HepG2 (cell line): Measurements from ENCODE around the gene PA2G4. TPM values are rescaled to one million over a fixed set of nuclear protein-coding genes. Genes with fewer than 3 reads are reported as not detected.
A peak's percentile ranks its signal among the peaks of the same experiment; 100 is the strongest.

Experiments
- ARHGAP35 ChIP-seq: sonication (generic); formaldehyde crosslinking; IDR thresholded peaks from 2 replicates; pipeline ENCODE4 v1.9.0; 2022; ENCODE audit warnings: mild to moderate bottlenecking, inconsistent platforms, moderate library complexity, missing genetic modification reagents, borderline replicate concordance
- ARNT2 ChIP-seq: sonication (generic); formaldehyde crosslinking; IDR thresholded peaks from 2 replicates; pipeline ENCODE4 v1.8.0; 2022; ENCODE audit warnings: mild to moderate bottlenecking, low read depth, missing genetic modification reagents, moderate library complexity
- BCL6 ChIP-seq: IDR thresholded peaks from 2 replicates; pipeline ENCODE4 v1.6.1; 2016; ENCODE audit warnings: missing genetic modification reagents, missing compliant biosample characterization
- DBP ChIP-seq: sonication (generic); formaldehyde crosslinking; IDR thresholded peaks from 2 replicates; pipeline ENCODE4 v1.4.0; 2020; ENCODE audit warnings: missing genetic modification reagents; ENCODE audit errors: not compliant biosample characterization
- HDAC2 ChIP-seq: sonication (generic); formaldehyde crosslinking; IDR thresholded peaks from 2 replicates; pipeline ENCODE4 v1.4.0; 2020; ENCODE audit warnings: missing genetic modification reagents
- HIVEP1 ChIP-seq: sonication (generic); formaldehyde crosslinking; IDR thresholded peaks from 2 replicates; pipeline ENCODE4 v1.4.0; 2020; ENCODE audit warnings: mild to moderate bottlenecking, missing genetic modification reagents
- KMT2A ChIP-seq: sonication (generic); formaldehyde crosslinking; IDR thresholded peaks from 2 replicates; pipeline ENCODE4 v1.4.0; 2020; ENCODE audit warnings: missing genetic modification reagents
- NFATC3 ChIP-seq: sonication (generic); formaldehyde crosslinking; IDR thresholded peaks from 2 replicates; pipeline ENCODE4 v1.5.1; 2020; ENCODE audit warnings: mild to moderate bottlenecking, missing genetic modification reagents
- NFIB ChIP-seq: sonication (generic); formaldehyde crosslinking; IDR thresholded peaks from 2 replicates; pipeline ENCODE4 v1.9.0; 2021; ENCODE audit warnings: missing genetic modification reagents, mild to moderate bottlenecking, borderline replicate concordance
- PAX8 ChIP-seq: sonication (generic); formaldehyde crosslinking; IDR thresholded peaks from 2 replicates; pipeline ENCODE4 v1.8.0; 2022; ENCODE audit warnings: mild to moderate bottlenecking, missing genetic modification reagents, borderline replicate concordance
- SAP130 ChIP-seq: IDR thresholded peaks from 2 replicates; pipeline ENCODE4 v1.6.1; 2016; ENCODE audit warnings: low read depth
- SATB2 ChIP-seq: sonication (generic); formaldehyde crosslinking; IDR thresholded peaks from 2 replicates; pipeline ENCODE4 v1.5.0; 2020; ENCODE audit warnings: missing genetic modification reagents
- SKI ChIP-seq: fragments of 450-650 bp; IDR thresholded peaks from one replicate; pipeline ENCODE4 v1.6.1; 2018; ENCODE audit warnings: mild to moderate bottlenecking; ENCODE audit not compliant: partially characterized antibody
- TAF1 ChIP-seq: sonication (generic); formaldehyde crosslinking; IDR thresholded peaks from 2 replicates; pipeline ENCODE4 v1.4.0; 2020; ENCODE audit warnings: missing genetic modification reagents
- TERF1 ChIP-seq: sonication (generic); formaldehyde crosslinking; IDR thresholded peaks from 2 replicates; pipeline ENCODE4 v1.8.0; 2022; ENCODE audit warnings: mild to moderate bottlenecking, missing genetic modification reagents, moderate library complexity
- WIZ ChIP-seq: sonication (generic); formaldehyde crosslinking; IDR thresholded peaks from 2 replicates; pipeline ENCODE4 v1.5.1; 2020; ENCODE audit warnings: mild to moderate bottlenecking, missing genetic modification reagents
- ZKSCAN5 ChIP-seq: sonication (generic); formaldehyde crosslinking; IDR thresholded peaks from 2 replicates; pipeline ENCODE4 v1.5.1; 2020; ENCODE audit warnings: mild to moderate bottlenecking, missing genetic modification reagents
- ZNF574 ChIP-seq: sonication (generic); formaldehyde crosslinking; IDR thresholded peaks from 2 replicates; pipeline ENCODE4 v1.4.0; 2020; ENCODE audit warnings: missing genetic modification reagents
- ZNF580 ChIP-seq: IDR thresholded peaks from 2 replicates; pipeline ENCODE4 v1.6.1; 2016; ENCODE audit warnings: low read depth, borderline replicate concordance
- ZNF597 ChIP-seq: sonication (generic); formaldehyde crosslinking; IDR thresholded peaks from 2 replicates; pipeline ENCODE4 v1.5.0; 2020; ENCODE audit warnings: missing genetic modification reagents
- ZNF607 ChIP-seq: sonication (generic); formaldehyde crosslinking; IDR thresholded peaks from 2 replicates; pipeline ENCODE4 v1.5.1; 2020; ENCODE audit warnings: missing genetic modification reagents, mild to moderate bottlenecking, borderline replicate concordance
- ZNF83 ChIP-seq: sonication (generic); formaldehyde crosslinking; IDR thresholded peaks from 2 replicates; pipeline ENCODE4 v1.4.0; 2020; ENCODE audit warnings: missing genetic modification reagents, mild to moderate bottlenecking, borderline replicate concordance
- ZZZ3 ChIP-seq: sonication (generic); formaldehyde crosslinking; IDR thresholded peaks from 2 replicates; pipeline ENCODE4 v1.4.0; 2020; ENCODE audit warnings: missing genetic modification reagents, mild to moderate bottlenecking, borderline replicate concordance
- polyA plus RNA-seq, 8 experiments: library from polyadenylated mRNA; depleted of rRNA in 3 of 8; stranded (reverse) in 7 of 8; unstranded in 1 of 8; fragments of >200 nt; fragmentation: Illumina TruSeq in 4 of 8; extraction: Trizol in 4 of 8; gene quantifications; 2 replicates each; pipeline versions ENCODE4 v1.2.1 to v1.2.3, GENCODE V29; 2011 to 2016; ENCODE audit warnings: low read depth in 4 of 8, missing spikeins in 1 of 8, mixed read lengths in 1 of 8; ENCODE audit not compliant: insufficient read depth in 1 of 8
- total RNA-seq, 5 experiments: library from RNA; depleted of rRNA; stranded (reverse); fragments of >200 nt; fragmentation: Illumina TruSeq; extraction: Trizol; gene quantifications; 2 replicates each; pipeline ENCODE4 v1.2.3, GENCODE V29; 2016; ENCODE audit warnings: low read depth in 1 of 5

PA2G4 gene
- total and polyA plus RNA-seq, 2 of the 13 experiments (the other 11 are each of a cell fraction or from before 2014, with no cell fraction given): 147 to 240 TPM

- TF ChIP-seq ARHGAP35: peak; percentile 85; the same call in 1 of the 2 replicates
- TF ChIP-seq SATB2 (CRISPR knock-in tag): no peak
- peak; percentile 99 for TF ChIP-seq SAP130
- peak; percentile 80 for TF ChIP-seq ARNT2
- peak; percentile 97 for TF ChIP-seq BCL6 (CRISPR knock-in tag)
- no peak; the same call in 1 of the 2 replicates for TF ChIP-seq WIZ
- TF ChIP-seq ZZZ3: peak; percentile 89
- peak; percentile 90 for TF ChIP-seq ZNF574 (CRISPR knock-in tag)
- TF ChIP-seq ZNF597 (CRISPR knock-in tag): no peak
- TF ChIP-seq PAX8 (CRISPR knock-in tag): 0 out of 2 replicates have a peak, but pooled peaks have one; percentile 41
- peak; percentile 17; the same call in 1 of the 2 replicates for TF ChIP-seq KMT2A (CRISPR knock-in tag)
- no peak for TF ChIP-seq TERF1 (CRISPR knock-in tag)
- no peak for TF ChIP-seq DBP
- TF ChIP-seq NFATC3 (CRISPR knock-in tag): no peak
- TF ChIP-seq ZNF607 (CRISPR knock-in tag): peak; percentile 46; the same call in 1 of the 2 replicates
- peak; percentile 93 for TF ChIP-seq SKI
- TF ChIP-seq HIVEP1 (CRISPR knock-in tag): no peak; the same call in 1 of the 2 replicates
- TF ChIP-seq NFIB (CRISPR knock-in tag): no peak
- TF ChIP-seq HDAC2: peak; percentile 98
- TF ChIP-seq ZKSCAN5 (CRISPR knock-in tag): peak; percentile 34; the same call in 1 of the 2 replicates
- peak; percentile 99 for TF ChIP-seq ZNF580 (CRISPR knock-in tag)
- TF ChIP-seq TAF1 (CRISPR knock-in tag): peak; percentile 73
- no peak for TF ChIP-seq ZNF83
These were observed 22.7 kb upstream of the PA2G4 start (continued) for GRCh38 chr12:56081393-56082347.
